WTC11 (cell line): ENCODE data around the gene PSENEN. TPM values are rescaled to one million over a fixed set of nuclear protein-coding genes. Genes with fewer than 3 reads are reported as not detected.

Experiments used
- ATAC-seq: fragments of 200-7000 bp; cut with Tn5 transposase; 2 replicates; pipeline ENCODE4 v1.10.0; 2021; ENCODE audit warnings: mild to moderate bottlenecking, moderate library complexity
- CTCF ChIA-PET: fragments of 300-600 bp; sonication (Branson Sonifier 250); formaldehyde crosslinking; loops from one replicate; lab custom pipeline; 2021; ENCODE audit warnings: antibody characterized with exemption; lab: Charles Lee
- POLR2A ChIA-PET: fragments of 350-600 bp; sonication (Branson Sonifier 250); formaldehyde crosslinking; loops from one replicate; lab custom pipeline; 2021; ENCODE audit warnings: antibody characterized with exemption; lab: Charles Lee
- DNase-seq: peaks from one replicate; pipeline ENCODE4 v3.0.0; 2021; ENCODE audit warnings: low spot score
- H3K27ac Mint-ChIP-seq: 2 replicates; pipeline ENCODE4 v1.8.0; 2021; ENCODE audit warnings: mixed read lengths
- H3K27me3 Mint-ChIP-seq: 2 replicates; pipeline ENCODE4 v1.8.0; 2021; ENCODE audit warnings: low read depth, mild to moderate bottlenecking, moderate library complexity, mixed read lengths
- H3K36me3 Mint-ChIP-seq: 2 replicates; pipeline ENCODE4 v1.8.0; 2021; ENCODE audit warnings: mixed read lengths
- H3K4me1 Mint-ChIP-seq: 2 replicates; pipeline ENCODE4 v1.8.0; 2022; ENCODE audit warnings: mixed read lengths
- H3K4me3 Mint-ChIP-seq: 2 replicates; pipeline ENCODE4 v1.8.0; 2021; ENCODE audit warnings: mild to moderate bottlenecking, moderate library complexity, mixed read lengths
- H3K9me3 Mint-ChIP-seq: 2 replicates; pipeline ENCODE4 v1.8.0; 2021; ENCODE audit warnings: mixed read lengths
- AFF4 ChIP-seq: sonication (generic); formaldehyde crosslinking; IDR thresholded peaks from 2 replicates; pipeline ENCODE4 v1.8.1; 2023; ENCODE audit warnings: mild to moderate bottlenecking, missing genetic modification reagents, borderline replicate concordance
- ATF1 ChIP-seq: sonication (generic); formaldehyde crosslinking; IDR thresholded peaks from 2 replicates; pipeline ENCODE4 v1.8.1; 2023; ENCODE audit warnings: mild to moderate bottlenecking, moderate library complexity, missing genetic modification reagents
- ATF3 ChIP-seq: sonication (generic); formaldehyde crosslinking; conservative IDR thresholded peaks from 2 replicates; pipeline ENCODE4 v1.8.1; 2022; ENCODE audit warnings: mild to moderate bottlenecking, missing genetic modification reagents
- ATF6 ChIP-seq: sonication (generic); formaldehyde crosslinking; IDR thresholded peaks from 2 replicates; pipeline ENCODE4 v1.8.1; 2023; ENCODE audit warnings: mild to moderate bottlenecking, missing genetic modification reagents
- FOXK1 ChIP-seq: sonication (generic); formaldehyde crosslinking; IDR thresholded peaks from 2 replicates; pipeline ENCODE4 v1.8.0; 2022; ENCODE audit warnings: mild to moderate bottlenecking, moderate library complexity, missing genetic modification reagents
- JUN ChIP-seq: sonication (generic); formaldehyde crosslinking; IDR thresholded peaks from 2 replicates; pipeline ENCODE4 v1.8.0; 2023; ENCODE audit warnings: mild to moderate bottlenecking, missing genetic modification reagents
- MAX ChIP-seq: sonication (generic); formaldehyde crosslinking; IDR thresholded peaks from 2 replicates; pipeline ENCODE4 v1.8.0; 2022; ENCODE audit warnings: mild to moderate bottlenecking, missing genetic modification reagents
- MXD4 ChIP-seq: fragments of 250-450 bp; sonication (Bioruptor Pico); IDR thresholded peaks from 2 replicates; pipeline ENCODE4 v1.8.0; 2021; ENCODE audit warnings: mild to moderate bottlenecking, moderate library complexity, borderline replicate concordance
- OVOL2 ChIP-seq: fragments of 250-450 bp; sonication (Bioruptor Pico); IDR thresholded peaks from 2 replicates; pipeline ENCODE4 v1.9.0; 2021; ENCODE audit warnings: mild to moderate bottlenecking, borderline replicate concordance
- PREB ChIP-seq: sonication (generic); formaldehyde crosslinking; IDR thresholded peaks from 2 replicates; pipeline ENCODE4 v1.8.1; 2022; ENCODE audit warnings: mild to moderate bottlenecking, missing genetic modification reagents, moderate library complexity, borderline replicate concordance
- RELA ChIP-seq: sonication (generic); formaldehyde crosslinking; IDR thresholded peaks from 2 replicates; pipeline ENCODE4 v1.8.1; 2022; ENCODE audit warnings: missing genetic modification reagents, mild to moderate bottlenecking, borderline replicate concordance
- SOX15 ChIP-seq: fragments of 250-450 bp; sonication (Bioruptor Pico); IDR thresholded peaks from 2 replicates; pipeline ENCODE4 v1.9.0; 2021; ENCODE audit warnings: mild to moderate bottlenecking
- SP1 ChIP-seq: sonication (generic); formaldehyde crosslinking; conservative IDR thresholded peaks from 2 replicates; pipeline ENCODE4 v1.8.1; 2022; ENCODE audit warnings: missing genetic modification reagents
- TCF7 ChIP-seq: sonication (generic); formaldehyde crosslinking; IDR thresholded peaks from 2 replicates; pipeline ENCODE4 v1.8.0; 2022; ENCODE audit warnings: mild to moderate bottlenecking, low read depth, missing genetic modification reagents, moderate library complexity
- TEAD1 ChIP-seq: sonication (generic); formaldehyde crosslinking; IDR thresholded peaks from 2 replicates; pipeline ENCODE4 v1.8.0; 2022; ENCODE audit warnings: mild to moderate bottlenecking, missing genetic modification reagents
- ZNF396 ChIP-seq: fragments of 250-450 bp; sonication (Bioruptor Pico); IDR thresholded peaks from 2 replicates; pipeline ENCODE4 v1.8.0; 2021; ENCODE audit warnings: mild to moderate bottlenecking, moderate library complexity, borderline replicate concordance
- ZNF532 ChIP-seq: fragments of 250-450 bp; sonication (Bioruptor Pico); IDR thresholded peaks from 2 replicates; pipeline ENCODE4 v1.9.0; 2021; ENCODE audit warnings: mild to moderate bottlenecking, borderline replicate concordance
- total RNA-seq: library from RNA; stranded (reverse); gene quantifications from 3 replicates; pipeline ENCODE4 v1.2.3, GENCODE V29; 2021

Gene PSENEN
- total RNA-seq, 1 experiment from 2014 or later = 80.3 TPM

- TF ChIP-seq ATF6 (CRISPR knock-in tag) (no peak), TEAD1 (CRISPR knock-in tag) (no peak), MXD4 (CRISPR knock-in tag) (no peak), RELA (no peak), OVOL2 (CRISPR knock-in tag) (no peak), PREB (CRISPR knock-in tag) (no peak), JUN (CRISPR knock-in tag) (no peak)
These were observed 19.2 kb downstream of the PSENEN start (continued) for GRCh38 chr19:35764432-35765315.

GRCh38 chr19:35766571-35767104 is 21.2 kb downstream of the PSENEN start:
- no peak for DNase-seq
- H3K4me1 Mint-ChIP-seq = peaks cover 13% of the 10 kb centered on the region
- ChIA-PET POLR2A (interaction anchor here (1.7 kb wide), 1 partner anchor 26 kb away, joined by 6 read pairs; no protein-coding TSS in a partner anchor), CTCF (interaction anchor here (0.6 to 1.9 kb wide), 5 partner anchors 9 to 53 kb away, joined by 3 to 6 read pairs (median 4); partner anchors contain the start of genes LIN37, PROSER3, PSENEN and U2AF1L4)
- H3K27me3 Mint-ChIP-seq = no peaks in the 10 kb centered on the region
- H3K4me3 Mint-ChIP-seq = no peak overlapping the region
- H3K9me3 Mint-ChIP-seq = no peaks in the 10 kb centered on the region
- TF ChIP-seq AFF4 (CRISPR knock-in tag) (no peak), ZNF396 (CRISPR knock-in tag) (no peak)
- no peak overlapping the region for H3K27ac Mint-ChIP-seq
- no peak; the same call in 1 of the 2 replicates for ATAC-seq
- H3K36me3 Mint-ChIP-seq = peaks cover 19% of the 10 kb centered on the region

GRCh38 chr19:35767288-35768081 is 22.0 kb downstream of the PSENEN start:
- ATAC-seq = peak; percentile 94
- H3K4me3 Mint-ChIP-seq = peak overlapping the region; percentile 54
- ChIA-PET CTCF (interaction anchor here (1.0 to 1.9 kb wide), 10 partner anchors 10 to 164 kb away, joined by 3 to 11 read pairs (median 4); partner anchors contain the start of genes LIN37, PROSER3, PSENEN and U2AF1L4), POLR2A (interaction anchor here (1.1 to 1.7 kb wide), 3 partner anchors 19 to 27 kb away, joined by 4 to 6 read pairs (median 5); partner anchors contain the start of genes LIN37, PSENEN and U2AF1L4)
- H3K36me3 Mint-ChIP-seq = peaks cover 13% of the 10 kb centered on the region; the same call in 1 of the 2 replicates
- DNase-seq = peak; percentile 92
- H3K4me1 Mint-ChIP-seq = peaks cover 13% of the 10 kb centered on the region
- peaks cover 2% of the 10 kb centered on the region for H3K27me3 Mint-ChIP-seq
- no peaks in the 10 kb centered on the region for H3K9me3 Mint-ChIP-seq
- H3K27ac Mint-ChIP-seq = peak overlapping the region; percentile 79
- TF ChIP-seq TCF7 (CRISPR knock-in tag) (no peak), MAX (peak; percentile 46; the same call in 1 of the 2 replicates), SOX15 (CRISPR knock-in tag) (no peak), ATF3 (no peak), FOXK1 (CRISPR knock-in tag) (no peak), SP1 (CRISPR knock-in tag) (peak; percentile 58; the same call in 1 of the 2 replicates), ATF1 (CRISPR knock-in tag) (no peak), ZNF532 (CRISPR knock-in tag) (no peak)
